Activated CD4-positive, alpha-beta memory T cell treated with anti-CD3 and anti-CD28 coated beads for 36 hours (primary cell): ENCODE results near the gene FSIP1. TPM values are rescaled to one million over a fixed set of nuclear protein-coding genes. Genes with fewer than 3 reads are reported as not detected.

ENCODE experiments used
- CTCF ChIA-PET: fragments of 350-600 bp; sonication (Branson Sonifier 250); formaldehyde crosslinking; loops from one replicate; lab custom pipeline; 2021; ENCODE audit warnings: antibody characterized with exemption, inconsistent platforms; lab: Charles Lee
- POLR2A ChIA-PET: fragments of 350-600 bp; sonication (Branson Sonifier 250); formaldehyde crosslinking; loops from one replicate; lab custom pipeline; 2021; ENCODE audit warnings: antibody characterized with exemption; lab: Charles Lee
- DNase-seq: peaks from one replicate; pipeline ENCODE4 v3.0.0-alpha.2; 2020
- H3K27ac Mint-ChIP-seq: one replicate; pipeline ENCODE4 v1.8.0; 2021; ENCODE audit warnings: mixed read lengths
- H3K27me3 Mint-ChIP-seq: one replicate; pipeline ENCODE4 v1.8.0; 2021; ENCODE audit warnings: mixed read lengths
- H3K36me3 Mint-ChIP-seq: one replicate; pipeline ENCODE4 v1.8.0; 2021; ENCODE audit warnings: mixed read lengths
- H3K4me1 Mint-ChIP-seq: one replicate; pipeline ENCODE4 v1.8.0; 2021; ENCODE audit warnings: low read depth, mixed read lengths
- H3K4me3 Mint-ChIP-seq: one replicate; pipeline ENCODE4 v1.8.0; 2021; ENCODE audit warnings: mild to moderate bottlenecking, mixed read lengths
- H3K9me3 Mint-ChIP-seq: one replicate; pipeline ENCODE4 v1.8.0; 2021; ENCODE audit warnings: mixed read lengths
- intact Hi-C: fragments of 100-400 bp; cut with micrococcal nuclease; formaldehyde crosslinking; loops from one replicate; pipeline ENCODE4 v1.15.1; 2023
- total RNA-seq, 2 experiments: library from RNA; stranded (reverse); gene quantifications; one replicate each; pipeline ENCODE4 v1.2.3, GENCODE V29; 2021

FSIP1 gene
- total RNA-seq, 2 experiments from 2014 or later = 0.29 to 0.68 TPM

DNA sequence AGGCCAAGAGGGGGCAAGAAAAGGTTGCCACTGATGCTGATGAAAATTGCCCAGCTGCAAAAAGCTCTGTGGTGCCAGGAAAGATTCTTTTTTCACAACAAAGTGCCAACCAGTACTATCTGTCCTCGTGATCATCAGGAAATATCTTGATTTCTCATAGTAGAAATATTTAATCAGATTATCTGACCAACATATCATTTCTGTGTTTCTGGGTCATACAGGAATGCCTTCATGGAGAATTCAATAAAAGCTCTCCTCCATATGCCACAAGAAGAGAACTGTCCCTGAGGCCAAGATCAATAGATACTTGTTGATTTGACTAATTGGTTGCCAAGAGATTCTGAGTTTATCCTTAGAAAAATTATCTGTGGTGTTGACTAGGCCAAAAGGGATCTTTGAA lies 63.5 kb downstream of the FSIP1 start:
- Mint-ChIP-seq H3K4me1 (no peaks in the 10 kb centered on the region), H3K27ac (no peak overlapping the region), H3K9me3 (no peaks in the 10 kb centered on the region), H3K27me3 (no peaks in the 10 kb centered on the region), H3K4me3 (no peak overlapping the region), H3K36me3 (no peaks in the 10 kb centered on the region)
- intact Hi-C loops = no loop called here
- ChIA-PET POLR2A (no interaction called here), CTCF (interaction anchor here (0.7 to 1.6 kb wide), 2 partner anchors 38 to 138 kb away, joined by 3 to 6 read pairs; partner anchors contain the start of gene THBS1)
- no peak for DNase-seq

- Mint-ChIP-seq H3K9me3 (no peaks in the 10 kb centered on the region), H3K27me3 (no peaks in the 10 kb centered on the region), H3K4me1 (no peaks in the 10 kb centered on the region), H3K36me3 (no peaks in the 10 kb centered on the region), H3K4me3 (no peak overlapping the region), H3K27ac (no peak overlapping the region)
- ChIA-PET POLR2A (no interaction called here), CTCF (interaction anchor here (0.6 to 1.2 kb wide), 3 partner anchors 32 to 40 kb away, joined by 3 to 4 read pairs (median 3); no protein-coding TSS in a partner anchor)
- intact Hi-C loops = no loop called here
- DNase-seq = no peak
Observed at GRCh38 chr15:39717134-39717533, 65.5 kb downstream of the FSIP1 start.

DNA sequence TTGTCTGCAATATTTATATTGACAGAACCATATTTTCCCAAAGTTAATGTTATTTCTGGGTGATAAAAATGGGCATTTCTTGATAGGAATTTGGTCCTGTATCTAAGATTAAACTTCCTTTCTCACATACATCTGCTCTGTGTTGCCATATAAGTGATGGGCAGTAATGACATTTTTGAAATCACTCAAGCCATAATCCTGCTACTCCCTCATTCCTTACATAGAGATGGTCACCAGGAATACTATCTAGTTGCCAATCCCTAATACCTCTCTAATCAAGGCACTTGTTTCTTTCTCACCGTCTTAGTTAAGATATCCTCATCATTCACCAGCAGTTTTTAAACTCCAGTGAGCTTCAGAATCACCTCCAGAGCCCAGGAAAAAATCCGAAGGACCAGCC lies 68.4 kb downstream of the FSIP1 start:
- Mint-ChIP-seq H3K36me3 (no peaks in the 10 kb centered on the region), H3K4me1 (no peaks in the 10 kb centered on the region), H3K27me3 (no peaks in the 10 kb centered on the region), H3K27ac (no peak overlapping the region), H3K4me3 (no peak overlapping the region), H3K9me3 (no peaks in the 10 kb centered on the region)
- POLR2A ChIA-PET = no interaction called here
- CTCF ChIA-PET = interaction anchor here (2.8 to 4.5 kb wide), 2 partner anchors 28 to 43 kb away, joined by 8 to 19 read pairs; no protein-coding TSS in a partner anchor
- intact Hi-C loops = no loop called here
- DNase-seq = no peak

DNA sequence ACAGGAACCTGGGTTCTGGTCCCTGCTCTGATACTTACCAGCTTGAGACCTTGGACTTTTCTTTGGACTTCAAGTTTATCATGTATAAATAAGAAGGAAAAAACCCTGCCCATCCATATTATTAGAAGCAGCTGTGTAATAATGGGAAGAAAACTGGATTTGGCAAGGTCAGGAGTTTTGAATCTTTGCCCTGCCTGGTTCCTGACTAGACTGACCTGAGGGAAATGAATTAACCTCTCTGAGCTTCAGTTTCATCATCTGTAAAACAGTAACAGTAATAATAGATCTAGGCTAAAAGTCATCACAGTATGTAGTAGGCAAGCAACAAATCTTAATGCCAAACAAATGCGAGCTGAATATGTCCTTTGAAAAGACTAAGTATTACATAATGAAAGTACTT lies 68.8 kb downstream of the FSIP1 start:
- Mint-ChIP-seq H3K9me3 (no peaks in the 10 kb centered on the region), H3K27me3 (no peaks in the 10 kb centered on the region), H3K36me3 (no peaks in the 10 kb centered on the region), H3K27ac (no peak overlapping the region), H3K4me1 (no peaks in the 10 kb centered on the region), H3K4me3 (no peak overlapping the region)
- intact Hi-C loops = no loop called here
- CTCF ChIA-PET = interaction anchor here (2.8 to 4.5 kb wide), 2 partner anchors 28 to 43 kb away, joined by 8 to 19 read pairs; no protein-coding TSS in a partner anchor
- POLR2A ChIA-PET = no interaction called here
- no peak for DNase-seq

GRCh38 chr15:39710681-39711080 lies 72.0 kb downstream of the FSIP1 start:
- ChIA-PET POLR2A (no interaction called here), CTCF (interaction anchor here (4.5 kb wide), 1 partner anchor 46 kb away, joined by 19 read pairs; no protein-coding TSS in a partner anchor)
- no peak for DNase-seq
- no peaks in the 10 kb centered on the region for H3K36me3 Mint-ChIP-seq
- no peaks in the 10 kb centered on the region for H3K4me1 Mint-ChIP-seq
- H3K27me3 Mint-ChIP-seq = no peaks in the 10 kb centered on the region
- no peak overlapping the region for H3K4me3 Mint-ChIP-seq
- intact Hi-C loops = no loop called here
- H3K27ac Mint-ChIP-seq = no peak overlapping the region
- H3K9me3 Mint-ChIP-seq = no peaks in the 10 kb centered on the region

- Mint-ChIP-seq H3K36me3 (no peaks in the 10 kb centered on the region), H3K9me3 (no peaks in the 10 kb centered on the region), H3K27ac (no peak overlapping the region), H3K4me3 (no peak overlapping the region), H3K27me3 (no peaks in the 10 kb centered on the region), H3K4me1 (no peaks in the 10 kb centered on the region)
- ChIA-PET POLR2A (no interaction called here), CTCF (no interaction called here)
- no peak for DNase-seq
- intact Hi-C loops = no loop called here
Observed at GRCh38 chr15:39709941-39710340, 72.7 kb downstream of the FSIP1 start.

GRCh38 chr15:39706206-39706605 lies 76.4 kb downstream of the FSIP1 start:
- Mint-ChIP-seq H3K36me3 (no peaks in the 10 kb centered on the region), H3K4me1 (no peaks in the 10 kb centered on the region), H3K9me3 (no peaks in the 10 kb centered on the region), H3K27me3 (no peaks in the 10 kb centered on the region), H3K27ac (no peak overlapping the region), H3K4me3 (no peak overlapping the region)
- ChIA-PET CTCF (interaction anchor here (3.8 kb wide), 1 partner anchor 51 kb away, joined by 12 read pairs; no protein-coding TSS in a partner anchor), POLR2A (interaction anchor here (0.8 kb wide), 1 partner anchor 33 kb away, joined by 5 read pairs; no protein-coding TSS in a partner anchor)
- no peak for DNase-seq
- intact Hi-C loops = no loop called here

DNA sequence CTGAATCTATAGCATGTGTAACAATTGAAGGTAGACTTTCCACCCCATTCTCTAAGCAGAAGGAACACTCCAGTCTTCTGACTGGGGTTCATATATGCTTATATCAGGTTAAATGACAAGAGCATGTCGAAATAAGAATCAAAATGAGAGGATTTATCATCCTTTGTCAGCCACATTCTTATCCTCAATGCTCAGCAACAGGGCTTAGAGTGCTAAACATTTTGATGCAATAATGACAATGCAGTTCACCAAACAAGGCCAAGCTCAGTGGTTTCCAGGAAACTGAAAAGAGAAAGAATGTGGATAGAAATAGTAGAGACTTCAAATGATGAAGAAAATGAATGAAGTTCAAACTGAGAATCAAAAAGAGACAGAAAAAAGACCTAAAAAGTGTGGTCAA lies 78.0 kb downstream of the FSIP1 start:
- Mint-ChIP-seq H3K27me3 (no peaks in the 10 kb centered on the region), H3K4me1 (no peaks in the 10 kb centered on the region), H3K36me3 (no peaks in the 10 kb centered on the region), H3K27ac (no peak overlapping the region), H3K4me3 (no peak overlapping the region), H3K9me3 (no peaks in the 10 kb centered on the region)
- CTCF ChIA-PET = interaction anchor here (0.7 to 1.0 kb wide), 3 partner anchors 18 to 457 kb away, joined by 3 read pairs; no protein-coding TSS in a partner anchor
- no peak for DNase-seq
- intact Hi-C loops = no loop called here
- POLR2A ChIA-PET = no interaction called here

- H3K4me1 Mint-ChIP-seq = no peaks in the 10 kb centered on the region
- no peaks in the 10 kb centered on the region for H3K27me3 Mint-ChIP-seq
- no peaks in the 10 kb centered on the region for H3K9me3 Mint-ChIP-seq
- no peak for DNase-seq
- H3K36me3 Mint-ChIP-seq = no peaks in the 10 kb centered on the region
- H3K27ac Mint-ChIP-seq = no peak overlapping the region
- H3K4me3 Mint-ChIP-seq = no peak overlapping the region
- ChIA-PET POLR2A (no interaction called here), CTCF (interaction anchor here (0.7 to 1.0 kb wide), 3 partner anchors 18 to 457 kb away, joined by 3 read pairs; no protein-coding TSS in a partner anchor)
- intact Hi-C loops = no loop called here
Observed at GRCh38 chr15:39704235-39704634, 78.4 kb downstream of the FSIP1 start.

GRCh38 chr15:39701988-39702387 lies 80.7 kb downstream of the FSIP1 start:
- Mint-ChIP-seq H3K27me3 (no peaks in the 10 kb centered on the region), H3K4me3 (no peak overlapping the region), H3K27ac (no peak overlapping the region), H3K4me1 (no peaks in the 10 kb centered on the region), H3K36me3 (no peaks in the 10 kb centered on the region), H3K9me3 (no peaks in the 10 kb centered on the region)
- DNase-seq = no peak
- CTCF ChIA-PET = interaction anchor here (0.8 to 1.1 kb wide), 3 partner anchors 16 to 57 kb away, joined by 3 read pairs; no protein-coding TSS in a partner anchor
- POLR2A ChIA-PET = interaction anchor here (0.6 kb wide), 1 partner anchor 1213 kb away, joined by 3 read pairs; no protein-coding TSS in a partner anchor
- intact Hi-C loops = no loop called here

DNA sequence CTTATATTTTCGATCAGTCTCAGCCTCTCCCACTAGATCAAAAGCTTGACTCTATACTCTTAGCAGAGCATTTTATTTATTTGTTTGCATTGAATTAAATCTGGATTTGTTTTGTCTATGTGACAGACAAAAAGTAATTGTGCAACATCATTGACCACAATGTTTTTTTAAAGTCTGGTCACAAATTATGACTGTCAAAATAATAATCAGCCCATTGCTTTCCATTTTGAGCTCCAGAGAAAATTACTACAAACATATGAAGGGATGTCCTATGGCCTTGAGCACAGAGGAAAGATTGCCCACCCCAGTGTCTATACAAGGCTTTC lies 82.3 kb downstream of the FSIP1 start:
- Mint-ChIP-seq H3K4me1 (no peaks in the 10 kb centered on the region), H3K27ac (no peak overlapping the region), H3K4me3 (no peak overlapping the region), H3K36me3 (no peaks in the 10 kb centered on the region), H3K27me3 (no peaks in the 10 kb centered on the region), H3K9me3 (no peaks in the 10 kb centered on the region)
- intact Hi-C loops = no loop called here
- no peak for DNase-seq
- CTCF ChIA-PET = interaction anchor here (1.3 to 1.7 kb wide), 2 partner anchors 14 to 57 kb away, joined by 3 to 5 read pairs; no protein-coding TSS in a partner anchor
- POLR2A ChIA-PET = no interaction called here

- Mint-ChIP-seq H3K9me3 (no peaks in the 10 kb centered on the region), H3K27ac (no peak overlapping the region), H3K36me3 (no peaks in the 10 kb centered on the region), H3K4me3 (no peak overlapping the region), H3K4me1 (no peaks in the 10 kb centered on the region), H3K27me3 (peaks cover 2% of the 10 kb centered on the region)
- CTCF ChIA-PET = interaction anchor here (0.6 to 1.7 kb wide), 3 partner anchors 14 to 337 kb away, joined by 3 to 5 read pairs (median 3); no protein-coding TSS in a partner anchor
- POLR2A ChIA-PET = no interaction called here
- DNase-seq = no peak
- intact Hi-C loops = no loop called here
Observed at GRCh38 chr15:39699516-39700374, 82.9 kb downstream of the FSIP1 start.
